CD4-positive, CD25-positive, alpha-beta regulatory T cell (primary cell): ENCODE measurements around the gene ADGRB3. TPM values are rescaled to one million over a fixed set of nuclear protein-coding genes. Genes with fewer than 3 reads are reported as not detected.

Source experiments
- ATAC-seq, 2 donors: fragments of 150-1000 bp; cut with Tn5 transposase; one replicate each; pipeline ENCODE4 v1.10.0; 2021; ENCODE audit warnings: low read depth in 2 of 2, moderate number of reproducible peaks in 2 of 2, moderate library complexity in 1 of 2
- DNase-seq, 3 donors: peaks; one replicate each; pipeline versions ENCODE4 v3.0.0 to v3.0.0-alpha.2; 2012 to 2022; ENCODE audit warnings: mixed read lengths in 1 of 3
- H3K27ac ChIP-seq: one replicate; pipeline ENCODE4 v1.7.0; 2013; ENCODE audit warnings: mild to moderate bottlenecking, low read length; ENCODE audit not compliant: insufficient read depth, poor library complexity, severe bottlenecking
- H3K27me3 ChIP-seq: one replicate; pipeline ENCODE4 v1.7.0; 2013; ENCODE audit warnings: low read length; ENCODE audit not compliant: control insufficient read depth, insufficient read depth
- H3K36me3 ChIP-seq: one replicate; pipeline ENCODE4 v1.7.0; 2013; ENCODE audit warnings: mild to moderate bottlenecking, low read length, moderate library complexity; ENCODE audit not compliant: control insufficient read depth, insufficient read depth
- H3K4me1 ChIP-seq: 2 replicates; pipeline ENCODE4 v1.7.0; 2013; ENCODE audit warnings: mild to moderate bottlenecking, low read length; ENCODE audit not compliant: insufficient read depth, control insufficient read depth, poor library complexity, severe bottlenecking
- H3K4me3 ChIP-seq: one replicate; pipeline ENCODE4 v1.7.0; 2013; ENCODE audit warnings: low read depth, mild to moderate bottlenecking, low read length, moderate library complexity
- H3K9me3 ChIP-seq, 2 experiments: 1 replicate in 1 of 2; 2 replicates in 1 of 2; pipeline ENCODE4 v1.7.0; 2013; ENCODE audit warnings: low read length in 2 of 2, mild to moderate bottlenecking in 1 of 2, moderate library complexity in 1 of 2; ENCODE audit not compliant: control insufficient read depth in 2 of 2
- H3K27ac Mint-ChIP-seq, 3 donors: one replicate each; pipeline ENCODE4 v1.8.0; 2020 to 2022; ENCODE audit warnings: mild to moderate bottlenecking in 3 of 3, mixed read lengths in 3 of 3, moderate library complexity in 2 of 3
- H3K27me3 Mint-ChIP-seq: one replicate; pipeline ENCODE4 v1.8.0; 2022; ENCODE audit warnings: mild to moderate bottlenecking, mixed read lengths
- H3K36me3 Mint-ChIP-seq: one replicate; pipeline ENCODE4 v1.8.0; 2020; ENCODE audit warnings: mixed read lengths
- H3K4me1 Mint-ChIP-seq, 4 donors: one replicate each; pipeline ENCODE4 v1.8.0; 2020 to 2022; ENCODE audit warnings: mixed read lengths in 4 of 4, mild to moderate bottlenecking in 1 of 4
- H3K4me3 Mint-ChIP-seq, 4 donors: one replicate each; pipeline ENCODE4 v1.8.0; 2020 to 2022; ENCODE audit warnings: mild to moderate bottlenecking in 4 of 4, mixed read lengths in 4 of 4, moderate library complexity in 3 of 4
- H3K9me3 Mint-ChIP-seq, 7 donors: one replicate each; pipeline ENCODE4 v1.8.0; 2020 to 2022; ENCODE audit warnings: mixed read lengths in 7 of 7, mild to moderate bottlenecking in 3 of 7, moderate library complexity in 2 of 7
- polyA plus RNA-seq, 4 donors: library from polyadenylated mRNA; unstranded; fragments of 300-500 nt; fragmentation: Illumina TruSeq; gene quantifications; one replicate each; pipeline ENCODE4 v1.2.3, GENCODE V29; 2021
- total RNA-seq: library from RNA; stranded (reverse); gene quantifications from one replicate; pipeline ENCODE4 v1.2.3, GENCODE V29; 2022

The ADGRB3 gene
- total and polyA plus RNA-seq, 5 donors from 2014 or later = not detected

DNA sequence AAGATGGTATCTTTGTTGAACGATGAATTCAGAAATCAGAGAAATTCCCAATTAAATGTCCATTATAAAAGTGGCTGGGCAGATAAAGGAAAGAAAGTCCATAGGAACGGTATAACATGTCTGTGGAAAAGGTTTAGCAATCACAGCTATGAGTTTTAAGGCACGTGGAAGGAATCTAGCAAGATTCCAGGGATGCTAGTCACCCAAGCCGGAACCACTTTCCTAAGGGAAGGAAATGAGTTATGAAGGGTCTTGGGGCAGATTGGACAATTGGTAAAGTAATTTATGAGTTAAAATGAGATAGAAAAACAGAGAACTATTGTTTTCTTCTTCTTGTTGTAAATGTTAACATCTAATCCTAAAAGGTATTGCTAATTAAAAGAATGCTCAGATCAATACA lies 384.8 kb downstream of the ADGRB3 start:
- no peak overlapping the region for H3K4me3 ChIP-seq
- H3K36me3 ChIP-seq = no peaks in the 10 kb centered on the region
- H3K27ac ChIP-seq = no peak overlapping the region
- no peaks in the 10 kb centered on the region for H3K9me3 ChIP-seq
- DNase-seq (no peak), ATAC-seq (no peak)
- Mint-ChIP-seq H3K4me1 (no peaks in the 10 kb centered on the region), H3K27me3 (no peaks in the 10 kb centered on the region), H3K4me3 (no peak overlapping the region), H3K9me3 (peaks cover 0 to 7% (median 0%) of the 10 kb centered on the region in 7 donors), H3K27ac (no peak overlapping the region), H3K36me3 (no peaks in the 10 kb centered on the region)
- H3K27me3 ChIP-seq = no peaks in the 10 kb centered on the region
- H3K4me1 ChIP-seq = no peaks in the 10 kb centered on the region

DNA sequence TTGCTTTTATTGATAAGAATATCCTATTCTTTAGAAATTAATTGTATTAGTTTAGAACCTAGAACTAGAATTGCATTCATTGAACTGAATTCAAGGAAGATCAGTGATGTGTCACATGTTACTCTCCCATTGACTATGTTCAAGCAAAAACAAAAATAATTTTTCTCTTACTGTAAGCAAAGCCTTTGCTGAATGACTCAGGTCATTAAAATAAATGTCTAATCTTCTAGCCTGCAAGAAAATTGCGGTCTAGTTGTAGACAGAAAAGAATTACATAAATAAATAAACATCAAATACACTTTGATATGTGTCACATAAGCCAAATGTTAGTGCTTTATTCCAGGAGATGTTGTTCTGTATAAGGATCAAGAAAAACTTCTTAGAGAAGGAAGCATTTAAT lies 387.9 kb downstream of the ADGRB3 start:
- no peaks in the 10 kb centered on the region for H3K4me1 Mint-ChIP-seq
- no peak for ATAC-seq
- Histone ChIP-seq H3K27ac (no peak overlapping the region), H3K4me3 (no peak overlapping the region), H3K4me1 (no peaks in the 10 kb centered on the region), H3K9me3 (no peaks in the 10 kb centered on the region), H3K36me3 (no peaks in the 10 kb centered on the region), H3K27me3 (no peaks in the 10 kb centered on the region)
- no peak overlapping the region for H3K27ac Mint-ChIP-seq
- no peaks in the 10 kb centered on the region for H3K36me3 Mint-ChIP-seq
- no peaks in the 10 kb centered on the region for H3K27me3 Mint-ChIP-seq
- H3K4me3 Mint-ChIP-seq = no peak overlapping the region
- H3K9me3 Mint-ChIP-seq = peaks cover 0 to 12% (median 0%) of the 10 kb centered on the region in 7 donors
- DNase-seq = no peak

DNA sequence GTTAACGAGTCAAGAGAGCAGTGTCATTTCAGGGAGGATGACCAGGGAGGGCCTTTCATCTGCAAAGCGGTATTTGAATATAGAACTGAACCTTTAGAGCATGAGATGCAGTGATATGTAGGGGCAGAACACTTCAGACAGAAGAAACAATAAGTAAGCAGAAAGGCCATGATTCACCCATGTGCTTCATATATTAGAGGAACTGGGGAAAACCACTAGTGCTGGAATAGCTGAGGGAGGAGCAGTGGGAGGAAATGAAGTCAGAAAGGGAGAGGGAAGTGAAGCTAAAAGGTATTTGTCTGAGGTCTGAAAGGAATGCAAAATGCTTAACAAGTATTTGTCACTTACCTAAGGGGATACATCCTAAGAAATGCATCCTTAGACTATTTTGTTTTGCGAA lies 391.2 kb downstream of the ADGRB3 start:
- Histone ChIP-seq H3K9me3 (no peaks in the 10 kb centered on the region), H3K36me3 (no peaks in the 10 kb centered on the region), H3K4me1 (no peaks in the 10 kb centered on the region), H3K4me3 (no peak overlapping the region), H3K27ac (no peak overlapping the region), H3K27me3 (no peaks in the 10 kb centered on the region)
- H3K4me3 Mint-ChIP-seq = no peak overlapping the region
- no peak for ATAC-seq
- H3K27me3 Mint-ChIP-seq = no peaks in the 10 kb centered on the region
- H3K27ac Mint-ChIP-seq = no peak overlapping the region
- no peak for DNase-seq
- no peaks in the 10 kb centered on the region for H3K36me3 Mint-ChIP-seq
- H3K4me1 Mint-ChIP-seq = no peaks in the 10 kb centered on the region
- peaks cover 0 to 12% (median 2%) of the 10 kb centered on the region in 7 donors for H3K9me3 Mint-ChIP-seq

DNA sequence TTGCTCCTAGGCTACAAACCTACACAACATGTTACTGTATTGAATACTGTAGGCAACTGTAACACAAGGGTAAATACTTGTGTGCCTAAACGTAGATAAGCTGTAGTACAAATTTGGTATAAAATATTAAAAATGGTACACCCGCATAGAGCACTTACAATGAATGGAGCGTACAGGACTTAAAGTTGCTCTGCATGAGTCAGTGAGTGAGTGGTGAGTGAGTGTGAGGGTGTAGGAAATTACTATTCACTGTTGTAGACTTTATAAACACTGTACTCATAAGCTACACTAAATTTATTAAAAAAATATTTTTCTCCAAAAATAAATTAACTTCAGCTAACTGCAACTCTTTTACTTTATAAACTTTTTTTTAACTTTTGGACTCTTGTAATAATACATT lies 391.6 kb downstream of the ADGRB3 start:
- Histone ChIP-seq H3K9me3 (no peaks in the 10 kb centered on the region), H3K36me3 (no peaks in the 10 kb centered on the region), H3K27me3 (no peaks in the 10 kb centered on the region), H3K4me3 (no peak overlapping the region), H3K27ac (no peak overlapping the region), H3K4me1 (no peaks in the 10 kb centered on the region)
- Mint-ChIP-seq H3K27ac (no peak overlapping the region), H3K36me3 (no peaks in the 10 kb centered on the region), H3K4me3 (no peak overlapping the region), H3K4me1 (no peaks in the 10 kb centered on the region), H3K27me3 (no peaks in the 10 kb centered on the region), H3K9me3 (peaks cover 0 to 12% (median 2%) of the 10 kb centered on the region in 7 donors)
- DNase-seq = no peak
- ATAC-seq = no peak

DNA sequence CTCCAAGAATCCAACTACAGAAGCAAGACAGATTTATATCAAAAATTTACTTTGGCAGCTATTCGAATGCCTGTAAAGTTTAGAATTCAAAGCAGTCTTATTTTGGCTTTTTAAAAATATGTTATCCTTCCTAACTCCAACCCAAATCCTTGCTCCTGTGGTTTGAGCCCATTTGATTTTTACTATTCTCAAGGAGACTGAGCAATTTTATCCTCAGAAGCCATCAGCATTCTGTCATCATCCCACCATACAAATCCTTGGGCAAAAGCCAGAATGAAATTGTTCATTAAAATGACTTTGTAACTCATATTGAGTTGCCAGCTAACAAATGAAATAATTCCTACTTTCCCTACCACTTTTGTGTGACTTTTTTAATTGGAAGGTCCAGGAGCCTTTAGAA lies 392.8 kb downstream of the ADGRB3 start:
- Mint-ChIP-seq H3K4me3 (no peak overlapping the region), H3K9me3 (peaks cover 0 to 13% (median 4%) of the 10 kb centered on the region in 7 donors), H3K4me1 (no peaks in the 10 kb centered on the region), H3K27ac (no peak overlapping the region), H3K27me3 (no peaks in the 10 kb centered on the region), H3K36me3 (no peaks in the 10 kb centered on the region)
- no peaks in the 10 kb centered on the region for H3K9me3 ChIP-seq
- ATAC-seq (no peak), DNase-seq (no peak)
- no peaks in the 10 kb centered on the region for H3K27me3 ChIP-seq
- no peak overlapping the region for H3K4me3 ChIP-seq
- H3K4me1 ChIP-seq = no peaks in the 10 kb centered on the region
- H3K36me3 ChIP-seq = no peaks in the 10 kb centered on the region
- no peak overlapping the region for H3K27ac ChIP-seq

DNA sequence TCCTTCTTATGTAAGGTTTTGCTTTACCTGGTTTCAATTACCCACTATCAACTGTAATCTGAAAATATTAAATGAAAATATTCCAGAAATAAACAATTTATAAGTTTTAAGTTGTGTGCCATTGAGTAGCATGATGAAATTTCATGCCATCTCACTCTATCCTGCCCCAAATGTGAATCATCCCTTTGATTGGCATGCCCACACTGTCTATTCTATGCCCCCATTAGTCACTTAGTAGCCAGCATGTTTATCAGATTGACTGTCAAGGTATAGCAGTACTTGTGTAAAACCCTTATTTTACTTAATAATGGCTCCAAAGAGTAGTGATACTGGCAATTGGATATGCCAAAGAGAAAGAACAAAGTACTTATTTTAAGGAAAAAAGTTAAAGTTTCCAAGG lies 403.8 kb downstream of the ADGRB3 start:
- Histone ChIP-seq H3K27me3 (no peaks in the 10 kb centered on the region), H3K4me3 (no peak overlapping the region), H3K36me3 (no peaks in the 10 kb centered on the region), H3K9me3 (no peaks in the 10 kb centered on the region), H3K27ac (no peak overlapping the region), H3K4me1 (no peaks in the 10 kb centered on the region)
- H3K9me3 Mint-ChIP-seq = peaks cover 0 to 8% (median 3%) of the 10 kb centered on the region in 7 donors
- DNase-seq (no peak), ATAC-seq (no peak)
- no peak overlapping the region for H3K27ac Mint-ChIP-seq
- no peaks in the 10 kb centered on the region for H3K27me3 Mint-ChIP-seq
- no peaks in the 10 kb centered on the region for H3K36me3 Mint-ChIP-seq
- no peaks in the 10 kb centered on the region for H3K4me1 Mint-ChIP-seq
- no peak overlapping the region for H3K4me3 Mint-ChIP-seq

DNA sequence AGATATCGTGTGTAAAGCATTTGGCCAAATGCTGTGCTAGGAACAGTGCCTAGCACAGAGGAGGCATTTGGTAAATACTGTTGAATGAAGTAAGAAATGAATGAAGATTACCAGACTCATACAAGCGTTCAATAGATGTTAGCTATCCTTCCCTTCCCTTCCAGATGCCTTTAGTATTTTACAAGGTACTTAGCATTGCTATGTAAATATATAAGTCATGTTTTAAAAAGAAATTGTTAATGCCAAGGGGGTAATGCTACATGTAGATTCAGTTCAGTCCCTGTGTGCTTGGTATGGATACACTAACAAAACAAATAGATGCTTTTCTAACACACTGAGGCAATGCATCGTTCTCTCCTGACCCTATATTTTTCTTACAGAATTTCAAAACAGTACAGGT lies 407.2 kb downstream of the ADGRB3 start:
- no peak for ATAC-seq
- no peaks in the 10 kb centered on the region for H3K4me1 ChIP-seq
- H3K4me1 Mint-ChIP-seq = no peaks in the 10 kb centered on the region
- H3K4me3 Mint-ChIP-seq = no peak overlapping the region
- no peak overlapping the region for H3K4me3 ChIP-seq
- no peaks in the 10 kb centered on the region for H3K36me3 Mint-ChIP-seq
- H3K36me3 ChIP-seq = no peaks in the 10 kb centered on the region
- H3K27ac ChIP-seq = no peak overlapping the region
- H3K27me3 Mint-ChIP-seq = no peaks in the 10 kb centered on the region
- no peaks in the 10 kb centered on the region for H3K9me3 ChIP-seq
- H3K27ac Mint-ChIP-seq = no peak overlapping the region
- H3K9me3 Mint-ChIP-seq = peaks cover 0 to 6% (median 3%) of the 10 kb centered on the region in 7 donors
- H3K27me3 ChIP-seq = no peaks in the 10 kb centered on the region
- DNase-seq = no peak

DNA sequence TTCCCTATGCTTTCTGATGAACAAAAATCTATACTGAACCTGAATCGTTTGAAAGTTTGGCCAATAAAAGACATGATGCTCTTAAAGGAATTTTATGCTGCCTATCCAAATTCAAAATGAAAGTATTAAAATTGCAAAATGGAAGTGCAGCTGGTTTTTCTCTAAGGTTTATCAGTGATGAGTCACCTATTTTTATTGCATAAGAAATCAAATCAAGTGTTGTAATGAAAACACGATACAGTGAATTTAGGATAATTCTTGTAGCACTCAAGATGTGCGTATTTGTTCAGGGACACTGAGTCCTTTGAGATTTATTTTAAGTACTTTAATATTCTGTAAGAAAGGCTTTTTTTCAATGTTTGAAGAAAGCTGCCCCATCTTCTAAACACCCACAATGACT lies 409.5 kb downstream of the ADGRB3 start:
- no peaks in the 10 kb centered on the region for H3K9me3 ChIP-seq
- no peaks in the 10 kb centered on the region for H3K36me3 ChIP-seq
- Mint-ChIP-seq H3K4me3 (no peak overlapping the region), H3K9me3 (peaks cover 0 to 6% (median 2%) of the 10 kb centered on the region in 7 donors), H3K27ac (no peak overlapping the region), H3K36me3 (no peaks in the 10 kb centered on the region), H3K27me3 (no peaks in the 10 kb centered on the region), H3K4me1 (no peaks in the 10 kb centered on the region)
- H3K27ac ChIP-seq = no peak overlapping the region
- H3K27me3 ChIP-seq = no peaks in the 10 kb centered on the region
- no peaks in the 10 kb centered on the region for H3K4me1 ChIP-seq
- H3K4me3 ChIP-seq = no peak overlapping the region
- no peak for ATAC-seq
- DNase-seq = no peak
